ENCODE data around the gene C2orf92.

The C2orf92 gene

DNA sequence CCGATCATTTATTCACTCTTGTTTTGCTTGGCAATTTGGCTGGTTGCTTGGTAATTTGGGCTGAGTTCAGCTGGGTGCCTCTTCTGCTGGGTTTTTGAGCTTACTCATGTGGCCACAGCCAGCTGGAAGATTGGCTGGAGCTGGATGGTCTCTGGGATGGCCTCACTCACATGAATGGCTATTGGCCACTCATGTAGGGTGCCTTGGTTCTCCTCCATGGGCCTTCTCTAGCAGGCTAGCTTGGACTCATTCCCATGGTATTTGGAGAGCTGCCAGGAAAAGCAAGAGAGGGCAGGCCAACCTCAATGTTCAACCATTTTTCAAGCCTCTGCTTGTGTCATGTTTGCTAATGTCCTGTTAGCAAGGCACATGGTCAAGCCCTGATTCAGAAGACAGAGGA, 60.7 kb downstream of the C2orf92 start:
- DNase-seq (ENCODE audit: low spot score) = no peak

DNA sequence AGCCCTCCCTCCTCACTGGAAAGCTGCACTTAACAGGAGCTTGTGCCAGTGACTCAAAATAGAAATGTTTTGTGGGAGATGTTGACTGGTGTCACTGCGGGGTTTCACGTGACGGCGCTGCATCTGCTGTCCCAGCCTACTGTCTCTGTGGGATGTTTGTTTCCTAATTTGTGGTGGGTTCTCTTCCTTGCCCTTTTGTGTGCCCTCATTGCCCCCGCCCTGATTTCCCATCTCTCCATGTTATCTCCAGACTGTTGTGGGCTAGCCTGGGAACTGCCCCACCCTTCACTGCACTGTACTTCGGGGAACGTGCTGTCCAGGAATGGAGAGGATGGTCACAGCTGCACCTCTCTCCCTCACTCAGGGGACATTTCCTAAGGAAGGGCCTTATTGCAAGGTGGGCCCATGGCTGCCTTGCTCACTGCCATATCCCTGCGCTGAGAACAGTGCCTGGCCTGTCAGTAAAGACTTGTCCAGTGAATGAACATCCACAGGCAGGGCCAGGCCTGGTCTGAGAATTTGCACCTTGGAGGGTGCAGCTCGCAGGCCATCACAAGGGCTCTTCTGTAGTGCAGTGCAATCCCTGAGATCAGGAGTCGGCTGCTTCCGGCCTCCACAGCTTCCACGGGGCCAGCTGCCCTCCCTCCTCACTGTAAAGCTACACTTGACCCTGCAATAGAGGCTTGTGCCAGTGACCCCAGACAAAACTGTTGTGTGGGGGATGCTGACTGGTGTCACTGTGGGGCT, 61.9 kb downstream of the C2orf92 start:
- DNase-seq (ENCODE audit: low spot score) = no peak

GRCh38 chr2:97732436-97733340, 63.2 kb downstream of the C2orf92 start:
- no peak for DNase-seq (ENCODE audit: low spot score)

DNA sequence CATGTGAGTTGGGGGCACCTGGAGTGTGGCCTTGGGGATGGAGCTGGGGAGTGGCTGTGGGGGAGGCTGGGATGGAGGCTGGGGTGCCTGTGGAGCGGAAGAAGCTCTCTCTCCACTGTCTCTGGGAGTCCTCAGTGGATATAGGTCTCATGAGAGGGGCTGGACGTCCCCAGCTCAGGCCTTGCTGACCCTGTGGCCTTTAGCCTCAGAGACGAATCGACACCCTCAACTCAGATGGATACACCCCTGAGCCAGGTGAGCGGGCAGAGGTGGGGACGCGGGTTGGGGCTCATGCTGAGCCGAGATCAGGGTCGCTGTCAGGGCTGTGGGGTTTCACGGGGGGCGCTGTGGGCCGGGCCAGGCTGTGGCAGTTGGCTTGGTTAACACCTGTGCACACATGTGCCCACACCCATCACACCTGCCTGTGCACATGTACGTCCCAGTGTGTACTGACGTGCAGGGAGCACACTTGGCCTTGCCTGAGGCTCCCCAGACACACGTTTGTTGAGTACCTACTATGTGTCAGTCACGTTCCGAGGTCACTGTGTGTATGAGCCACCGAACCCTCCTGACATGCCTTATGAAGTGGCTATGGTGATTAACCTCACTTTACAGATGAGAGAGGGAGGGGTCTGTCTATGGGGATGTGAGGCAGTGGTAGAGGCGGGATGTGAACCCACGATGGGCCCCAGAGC, 64.0 kb downstream of the C2orf92 start:
- DNase-seq (ENCODE audit: low spot score) = no peak

GRCh38 chr2:97734061-97735051, 64.8 kb downstream of the C2orf92 start:
- DNase-seq (ENCODE audit: low spot score) = no peak

DNA sequence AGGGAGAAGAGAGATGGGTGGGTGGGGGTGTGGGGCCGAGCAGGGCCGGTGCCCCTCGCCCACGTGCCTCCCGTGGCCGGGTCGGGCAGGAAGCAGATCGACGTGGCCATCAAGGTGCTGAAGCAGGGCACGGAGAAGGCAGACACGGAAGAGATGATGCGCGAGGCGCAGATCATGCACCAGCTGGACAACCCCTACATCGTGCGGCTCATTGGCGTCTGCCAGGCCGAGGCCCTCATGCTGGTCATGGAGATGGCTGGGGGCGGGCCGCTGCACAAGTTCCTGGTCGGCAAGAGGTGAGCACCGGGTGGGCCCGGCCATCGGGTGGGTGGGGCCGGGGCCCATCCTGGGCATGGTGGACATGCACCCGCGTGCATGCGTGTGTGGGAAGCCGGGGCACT, 65.6 kb downstream of the C2orf92 start:
- no peak for DNase-seq (ENCODE audit: low spot score)

DNA sequence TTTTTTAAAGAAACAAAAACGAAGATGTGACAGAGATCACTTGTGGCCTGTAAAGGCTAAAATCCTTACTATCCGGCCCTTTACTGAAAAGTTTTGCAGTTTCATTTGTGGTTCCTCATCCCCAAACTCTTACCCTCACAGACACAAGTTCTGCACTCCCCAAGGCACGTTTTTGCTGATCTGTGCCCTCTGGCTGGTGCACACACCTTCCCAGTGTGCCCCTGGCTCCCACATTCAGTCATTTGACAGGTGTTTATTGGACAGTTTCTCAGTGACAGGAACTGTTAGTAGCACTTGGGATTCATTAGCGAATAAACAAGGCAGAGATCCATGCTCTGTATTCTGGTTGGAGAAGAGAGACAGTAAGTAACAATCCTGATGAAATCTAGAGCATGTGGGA, 66.7 kb downstream of the C2orf92 start:
- no peak for DNase-seq (ENCODE audit: low spot score)

GRCh38 chr2:97736608-97737330, 67.3 kb downstream of the C2orf92 start:
- DNase-seq (ENCODE audit: low spot score) = no peak

DNA sequence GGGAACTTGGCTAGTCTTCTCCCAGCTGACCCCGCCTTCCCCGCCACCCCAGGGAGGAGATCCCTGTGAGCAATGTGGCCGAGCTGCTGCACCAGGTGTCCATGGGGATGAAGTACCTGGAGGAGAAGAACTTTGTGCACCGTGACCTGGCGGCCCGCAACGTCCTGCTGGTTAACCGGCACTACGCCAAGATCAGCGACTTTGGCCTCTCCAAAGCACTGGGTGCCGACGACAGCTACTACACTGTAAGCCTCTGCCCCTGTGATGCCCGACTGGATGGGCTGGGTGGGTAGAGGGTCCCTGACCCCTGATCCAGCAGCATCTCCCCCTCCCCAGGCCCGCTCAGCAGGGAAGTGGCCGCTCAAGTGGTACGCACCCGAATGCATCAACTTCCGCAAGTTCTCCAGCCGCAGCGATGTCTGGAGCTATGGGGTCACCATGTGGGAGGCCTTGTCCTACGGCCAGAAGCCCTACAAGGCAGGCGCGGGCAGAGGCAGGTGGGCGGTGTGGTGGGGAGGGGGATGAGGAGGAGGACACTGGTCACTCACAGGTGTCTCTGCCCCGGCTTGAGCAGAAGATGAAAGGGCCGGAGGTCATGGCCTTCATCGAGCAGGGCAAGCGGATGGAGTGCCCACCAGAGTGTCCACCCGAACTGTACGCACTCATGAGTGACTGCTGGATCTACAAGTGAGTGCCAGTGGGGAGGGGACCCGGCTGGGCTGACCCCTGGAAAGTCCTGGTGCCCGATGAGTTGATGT, 68.1 kb downstream of the C2orf92 start:
- no peak for DNase-seq (ENCODE audit: low spot score)

DNA sequence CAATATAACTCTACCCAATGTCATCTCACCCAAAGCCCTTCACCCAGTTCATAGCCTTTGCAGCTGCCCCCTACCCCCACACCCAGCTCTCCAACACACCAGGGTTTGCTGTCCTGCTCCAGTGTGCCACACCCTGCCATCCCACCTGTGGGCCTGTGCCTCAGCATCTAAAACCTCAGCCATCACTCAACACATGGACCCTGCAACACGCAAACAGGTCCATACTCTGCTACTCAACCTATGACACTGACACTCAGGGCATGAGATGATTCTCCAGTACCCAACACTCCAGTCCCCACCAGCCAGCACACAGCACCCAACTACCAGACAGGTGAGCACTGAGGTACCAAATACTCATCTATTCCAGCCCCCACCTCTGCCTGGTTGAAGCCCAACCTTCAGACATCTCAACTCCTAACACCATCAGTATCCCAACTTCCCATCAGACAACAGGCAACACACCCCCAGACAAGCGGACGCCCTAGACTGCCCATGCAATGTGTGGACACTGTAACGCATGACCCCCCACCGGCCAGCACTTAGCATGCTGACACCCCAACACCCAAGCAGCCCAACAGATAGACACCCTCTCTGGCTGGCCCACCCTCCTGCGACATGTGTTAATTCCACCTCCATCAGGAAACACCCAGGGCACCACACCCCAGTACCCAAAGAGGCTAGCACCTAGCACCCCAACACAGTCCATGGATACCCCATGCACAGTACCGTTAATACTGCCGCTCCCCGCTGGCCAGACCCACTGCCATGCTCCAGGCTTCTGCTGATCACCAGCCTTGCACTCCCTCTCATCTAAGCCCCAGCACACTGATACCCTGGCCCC, 68.9 kb downstream of the C2orf92 start:
- DNase-seq (ENCODE audit: low spot score) = no peak

- DNase-seq (ENCODE audit: low spot score) = no peak
Observed at GRCh38 chr2:97739020-97739892, 69.7 kb downstream of the C2orf92 start.

- no peak for DNase-seq (ENCODE audit: low spot score)
Observed at GRCh38 chr2:97739893-97740245, 70.4 kb downstream of the C2orf92 start.

DNA sequence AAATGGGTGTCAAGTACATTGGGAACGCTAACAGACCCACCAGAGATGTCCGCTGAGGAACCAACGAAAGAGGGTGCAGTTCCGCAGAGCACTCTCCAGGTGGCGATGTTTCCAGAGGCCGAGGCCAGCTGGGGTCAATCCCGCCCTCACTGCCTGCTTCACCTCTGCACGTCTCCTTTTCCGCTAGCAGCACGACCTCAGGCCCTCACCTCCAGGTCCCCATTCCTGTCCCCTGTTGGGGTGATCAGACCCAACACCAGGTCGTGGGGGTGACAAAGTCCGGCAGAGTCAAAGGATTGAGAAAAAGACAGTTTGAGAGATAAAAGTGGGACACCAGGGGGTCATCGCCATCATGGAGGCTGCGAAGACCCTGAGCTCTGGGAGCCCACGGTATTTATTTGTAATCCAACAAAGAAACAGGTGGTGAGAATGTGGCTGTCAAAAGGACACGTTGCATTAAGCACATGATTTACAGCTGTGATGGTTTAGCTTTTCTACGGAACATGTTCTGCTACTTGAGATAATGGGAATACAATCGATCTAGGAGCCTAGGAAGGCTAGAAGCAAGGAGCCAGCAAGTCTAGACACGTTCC, 71.2 kb downstream of the C2orf92 start:
- peak; percentile 59 for DNase-seq (ENCODE audit: low spot score)

GRCh38 chr2:97741251-97741650, 71.7 kb downstream of the C2orf92 start:
- no peak for DNase-seq (ENCODE audit: low spot score)

- no peak for DNase-seq (ENCODE audit: low spot score)
Observed at GRCh38 chr2:97741686-97742085, 72.2 kb downstream of the C2orf92 start.

- DNase-seq (ENCODE audit: low spot score) = no peak
Observed at GRCh38 chr2:97742381-97742847, 72.9 kb downstream of the C2orf92 start.

DNA sequence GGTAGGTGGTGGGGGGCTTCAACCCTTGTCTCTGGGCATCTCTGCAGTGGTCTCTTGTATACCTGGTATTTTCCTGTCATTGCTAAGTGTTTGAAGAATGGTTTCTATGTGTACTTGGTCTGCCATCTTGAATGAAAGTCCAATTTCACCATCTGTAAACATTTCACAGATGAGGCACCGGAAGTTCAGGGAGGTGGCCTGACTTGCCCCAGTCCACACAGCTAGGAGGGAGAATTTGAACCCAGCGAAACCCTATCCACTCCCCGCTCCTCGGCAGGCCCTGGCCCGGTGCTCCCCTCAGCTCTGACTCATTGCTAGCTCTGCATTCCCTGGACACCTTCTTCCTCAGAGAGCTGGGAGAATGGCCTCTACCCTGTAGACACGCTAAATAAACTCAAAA, 74.4 kb downstream of the C2orf92 start:
- no peak for DNase-seq (ENCODE audit: low spot score)

Data from GM03348 (cell line).